ENCODE results near the gene NTN5. TPM values are rescaled to one million over a fixed set of nuclear protein-coding genes. Genes with fewer than 3 reads are reported as not detected.
"Not testable (repeated sequence)": the region's sequence is repeated elsewhere in the genome, so short reads cannot be mapped to it uniquely, and the experiment has no call there.

NTN5 gene
- polyA plus RNA-seq, 1 donor = 2.9 TPM

GRCh38 chr19:48698046-48698445 lies 25.2 kb upstream of the NTN5 start:
- DNase-seq (ENCODE audit: low read depth) = no peak

DNA sequence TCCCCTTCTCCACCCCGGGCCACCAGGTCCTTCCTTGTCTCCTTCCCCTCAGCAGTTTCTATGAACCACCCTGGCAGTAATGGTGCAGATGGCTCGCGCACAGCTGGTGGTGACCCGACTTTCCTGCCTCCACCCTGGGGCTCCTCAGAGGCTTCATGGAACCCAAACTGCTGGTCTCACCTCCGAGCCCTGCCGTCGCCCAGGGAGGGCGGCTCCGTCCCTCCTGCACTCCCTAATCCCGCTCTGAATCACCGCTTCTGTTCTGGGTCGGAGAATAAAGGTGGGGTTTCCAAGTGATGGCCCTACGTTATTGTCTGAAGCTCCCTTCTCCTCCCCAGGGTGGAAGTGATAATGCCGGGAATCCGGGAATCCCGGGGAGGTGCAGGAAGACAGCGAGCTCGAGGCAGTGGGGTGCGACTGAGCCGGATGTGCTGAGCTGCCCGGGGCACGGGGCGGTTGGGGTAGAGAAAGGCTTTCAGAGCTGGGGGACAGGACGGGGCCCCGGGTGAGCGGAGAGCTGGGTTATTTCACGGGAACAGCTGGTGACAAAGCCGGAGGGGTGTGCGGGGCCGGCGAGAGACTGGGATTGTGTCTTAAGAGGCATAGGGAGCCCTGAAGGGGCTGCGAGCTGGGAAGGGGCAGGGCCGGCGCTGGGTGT lies 23.7 kb upstream of the NTN5 start:
- no peak for DNase-seq (ENCODE audit: low read depth)

DNA sequence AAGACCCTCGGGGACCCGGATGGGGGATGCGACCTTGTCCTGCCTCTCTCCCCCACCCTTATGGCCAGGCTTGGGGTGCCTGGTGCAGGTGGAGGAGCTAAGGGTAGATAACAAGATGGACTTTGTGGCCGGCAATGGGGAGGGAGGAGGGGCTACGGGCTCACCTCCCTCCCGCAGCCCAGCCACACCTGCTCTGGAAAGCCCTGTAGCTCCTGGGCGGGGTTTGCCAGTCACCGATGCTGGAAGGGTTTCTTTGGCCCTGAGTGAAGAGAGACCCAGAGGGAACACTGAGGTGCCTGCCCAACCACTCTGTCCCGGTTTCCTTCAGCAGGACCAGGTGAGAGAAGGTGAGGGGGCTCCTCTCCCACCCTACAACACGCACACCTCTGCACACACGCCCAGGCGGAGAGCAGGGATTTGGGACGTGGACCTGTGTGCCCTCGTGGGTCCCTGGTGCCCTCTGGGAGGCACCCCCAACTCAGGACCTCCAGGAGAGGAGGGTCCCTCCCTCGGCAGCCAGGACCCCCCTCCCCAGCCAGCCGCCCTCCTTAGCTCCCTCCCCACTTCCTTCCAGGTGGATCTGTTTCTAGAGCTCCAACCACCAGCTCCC lies 23.0 kb upstream of the NTN5 start, which contains the start of gene FUT2:
Gene FUT2 (plus strand): TSS at position 229 of the 610 bp plus-strand sequence. CDS start 6,986 bp downstream, outside the sequence.
- DNase-seq (ENCODE audit: low read depth) = no peak

GRCh38 chr19:48693629-48694028 lies 20.8 kb upstream of the NTN5 start:
- not testable (repeated sequence) for DNase-seq (ENCODE audit: low read depth)

- DNase-seq (ENCODE audit: low read depth) = no peak
Observed at GRCh38 chr19:48689449-48689848, 16.6 kb upstream of the NTN5 start.

DNA sequence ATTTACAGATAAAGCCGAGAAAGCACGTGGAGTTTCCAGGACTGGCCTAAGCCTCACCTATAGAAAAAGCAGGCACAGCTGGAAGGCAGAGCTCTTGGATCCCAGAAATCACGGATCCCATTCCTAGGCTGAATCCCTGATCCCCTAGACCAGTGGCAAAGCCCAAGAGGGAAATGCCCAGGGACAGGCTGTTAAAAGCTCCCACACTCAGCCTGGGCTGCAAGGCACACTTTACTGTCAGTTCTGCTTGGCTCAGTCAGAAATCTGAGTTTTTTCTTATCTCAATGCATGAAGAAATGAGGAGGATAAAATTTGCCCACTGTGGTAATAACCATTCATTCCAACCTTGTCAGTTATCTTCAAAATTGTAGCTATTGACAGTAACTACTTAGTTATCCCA lies 15.0 kb upstream of the NTN5 start:
- DNase-seq (ENCODE audit: low read depth) = no peak

- not testable (repeated sequence) for DNase-seq (ENCODE audit: low read depth)
Observed at GRCh38 chr19:48686637-48687036, 13.8 kb upstream of the NTN5 start.

DNA sequence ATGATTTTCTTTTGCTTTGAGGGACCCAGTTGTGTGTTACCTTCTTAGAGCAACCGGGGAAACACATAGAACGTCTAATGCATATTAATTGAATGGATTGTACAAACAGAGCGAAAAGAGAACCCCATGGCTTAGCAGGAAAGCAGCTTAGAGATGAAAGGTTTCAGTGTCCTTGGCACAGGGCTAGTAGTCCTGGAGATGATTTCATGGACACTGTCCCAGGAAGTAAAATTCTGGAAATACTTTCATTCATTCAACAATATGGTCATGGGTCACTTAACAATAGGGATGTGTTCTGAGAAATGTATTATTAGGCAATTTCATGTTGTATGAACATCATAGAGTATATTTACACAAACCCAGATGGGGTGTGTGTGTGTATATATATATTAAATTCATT lies 13.3 kb upstream of the NTN5 start:
- no peak for DNase-seq (ENCODE audit: low read depth)

- no peak for DNase-seq (ENCODE audit: low read depth)
Observed at GRCh38 chr19:48685583-48685982, 12.8 kb upstream of the NTN5 start.

- peak; percentile 26 for DNase-seq (ENCODE audit: low read depth)
Observed at GRCh38 chr19:48683349-48683748, 10.5 kb upstream of the NTN5 start.

- no peak for DNase-seq (ENCODE audit: low read depth)
Observed at GRCh38 chr19:48681127-48681470, 8.3 kb upstream of the NTN5 start.

GRCh38 chr19:48680436-48681126 lies 7.8 kb upstream of the NTN5 start:
- DNase-seq (ENCODE audit: low read depth) = no peak

- not testable (repeated sequence) for DNase-seq (ENCODE audit: low read depth)
Observed at GRCh38 chr19:48680006-48680405, 7.2 kb upstream of the NTN5 start.

DNA sequence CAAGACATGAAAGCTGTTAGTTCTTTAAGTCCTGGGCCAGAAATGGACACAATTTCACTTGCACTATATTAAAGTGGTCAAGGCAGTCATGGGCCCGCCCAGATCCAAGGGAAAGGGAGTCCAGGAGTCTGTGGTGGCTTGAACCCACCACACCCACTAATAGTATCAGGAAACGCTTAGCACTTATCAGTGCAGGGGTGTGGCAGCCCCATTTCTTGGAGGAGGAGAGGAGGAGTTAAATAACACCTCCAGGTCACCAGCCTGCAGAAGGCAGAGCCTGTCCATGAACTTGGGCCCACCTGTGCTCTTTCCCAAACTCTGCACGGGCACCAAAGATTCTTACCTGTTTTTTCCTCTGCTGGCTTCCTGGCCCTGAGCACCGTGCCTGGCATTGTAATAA lies 5.4 kb upstream of the NTN5 start:
- DNase-seq (ENCODE audit: low read depth) = no peak

GRCh38 chr19:48676887-48677286 lies 4.1 kb upstream of the NTN5 start:
- no peak for DNase-seq (ENCODE audit: low read depth)

GRCh38 chr19:48676487-48676886 lies 3.7 kb upstream of the NTN5 start:
- DNase-seq (ENCODE audit: low read depth) = no peak

- DNase-seq (ENCODE audit: low read depth) = peak; percentile 62
Observed at GRCh38 chr19:48674921-48675824, 2.4 kb upstream of the NTN5 start.

- DNase-seq (ENCODE audit: low read depth) = no peak
Observed at GRCh38 chr19:48674216-48674809, 1.5 kb upstream of the NTN5 start.

GRCh38 chr19:48673436-48674100 lies 751 bp upstream of the NTN5 start:
- DNase-seq (ENCODE audit: low read depth) = no peak

DNA sequence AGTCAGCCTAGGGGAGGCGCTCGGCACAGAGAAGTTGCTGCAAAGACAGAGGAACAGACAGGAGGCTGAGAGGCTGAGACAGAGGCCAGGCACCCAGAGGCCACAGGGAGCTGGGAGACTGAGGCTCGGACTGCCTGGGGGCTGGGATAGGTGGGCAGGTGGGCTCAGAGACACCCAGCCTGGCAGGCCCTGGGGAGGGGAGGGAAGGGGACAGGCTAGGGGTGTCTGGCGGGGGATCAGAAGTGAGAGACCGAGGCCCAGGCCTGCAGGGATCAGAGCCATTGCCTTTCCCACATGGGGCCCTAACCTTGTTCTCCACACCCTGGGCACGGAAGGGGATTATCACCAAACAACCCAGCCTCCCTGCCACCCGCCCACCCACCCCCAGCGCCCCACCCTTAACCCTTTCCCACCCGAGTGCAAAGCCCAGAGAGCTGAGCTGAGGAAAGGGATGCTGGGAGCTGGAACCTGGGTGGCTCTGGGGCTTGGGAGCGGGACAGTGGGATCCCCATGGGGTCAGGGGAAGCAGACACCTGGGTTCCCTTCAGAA lies 1.3 kb downstream of the NTN5 start:
- DNase-seq (ENCODE audit: low read depth) = no peak
